ENCODE results near the gene HAO2. TPM values are rescaled to one million over a fixed set of nuclear protein-coding genes. Genes with fewer than 3 reads are reported as not detected.

Gene HAO2
- total RNA-seq, 1 experiment from 2014 or later = not detected

GRCh38 chr1:119329541-119330461, 38.8 kb upstream of the HAO2 start:
- H3K27me3 Mint-ChIP-seq (ENCODE audit: unreplicated experiment) = no peaks in the 10 kb centered on the region
- H3K4me3 Mint-ChIP-seq (ENCODE audit: low read depth, unreplicated experiment) = no peak overlapping the region
- intact Hi-C loops (cut with micrococcal nuclease; ENCODE audit: unreplicated experiment) = loop anchor here (5.0 kb wide), 1 partner anchor 52 kb away; no protein-coding TSS in a partner anchor
- TF ChIP-seq CTCF (IDR thresholded peaks at IDR 0.05; ENCODE audit: unreplicated experiment) = no peak
- DNase-seq = no peak
- H3K27ac Mint-ChIP-seq (ENCODE audit: unreplicated experiment) = no peak overlapping the region
- no peaks in the 10 kb centered on the region for H3K9me3 Mint-ChIP-seq (ENCODE audit: low read depth, unreplicated experiment)
- no peaks in the 10 kb centered on the region for H3K4me1 Mint-ChIP-seq (ENCODE audit: low read depth, unreplicated experiment)
- H3K36me3 Mint-ChIP-seq (ENCODE audit: insufficient read depth, unreplicated experiment) = peaks cover 6% of the 10 kb centered on the region
- BruUV-seq (replicated peaks) = no TSS peak
- CTCF ChIA-PET = no interaction called here

DNA sequence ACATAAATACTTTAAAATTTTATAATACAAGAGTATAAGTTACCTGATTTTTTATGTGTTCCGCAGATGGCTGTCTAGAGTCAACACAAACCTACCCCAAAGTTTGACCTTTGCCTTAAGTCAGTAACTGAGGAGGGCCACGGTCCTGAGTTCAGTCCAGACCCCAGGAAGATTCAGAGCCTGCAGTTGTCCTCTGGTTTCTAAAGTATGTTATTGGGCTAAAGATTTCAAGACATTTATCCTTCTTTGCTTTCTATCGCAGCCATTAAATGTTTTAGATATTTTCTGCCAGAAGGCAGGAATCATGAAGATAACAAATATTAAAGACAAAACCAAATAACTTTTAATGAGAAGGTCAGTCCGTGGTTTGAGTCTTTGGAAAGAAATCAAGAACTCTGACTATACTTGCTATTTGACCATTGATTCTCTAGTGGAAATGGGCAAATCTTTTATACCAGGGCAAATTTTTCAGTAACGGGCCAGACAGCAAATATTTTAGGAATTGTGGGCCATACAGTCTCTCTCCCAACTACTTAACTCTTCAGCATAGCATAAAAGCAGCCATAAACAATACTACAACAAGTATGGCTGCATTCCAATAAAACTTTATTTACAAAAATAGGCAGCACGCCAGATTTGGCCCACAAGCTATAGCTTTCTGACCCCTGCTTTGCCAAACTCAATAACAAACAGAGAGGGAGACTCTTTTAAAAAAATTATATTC, 38.0 kb upstream of the HAO2 start:
- H3K4me3 Mint-ChIP-seq (ENCODE audit: low read depth, unreplicated experiment) = no peak overlapping the region
- intact Hi-C loops (cut with micrococcal nuclease; ENCODE audit: unreplicated experiment) = no loop called here
- H3K27ac Mint-ChIP-seq (ENCODE audit: unreplicated experiment) = no peak overlapping the region
- H3K9me3 Mint-ChIP-seq (ENCODE audit: low read depth, unreplicated experiment) = no peaks in the 10 kb centered on the region
- H3K4me1 Mint-ChIP-seq (ENCODE audit: low read depth, unreplicated experiment) = no peaks in the 10 kb centered on the region
- CTCF ChIA-PET = no interaction called here
- no TSS peak for BruUV-seq (replicated peaks)
- H3K36me3 Mint-ChIP-seq (ENCODE audit: insufficient read depth, unreplicated experiment) = peaks cover 6% of the 10 kb centered on the region
- no peak for DNase-seq
- no peak for TF ChIP-seq CTCF (IDR thresholded peaks at IDR 0.05; ENCODE audit: unreplicated experiment)
- H3K27me3 Mint-ChIP-seq (ENCODE audit: unreplicated experiment) = no peaks in the 10 kb centered on the region

DNA sequence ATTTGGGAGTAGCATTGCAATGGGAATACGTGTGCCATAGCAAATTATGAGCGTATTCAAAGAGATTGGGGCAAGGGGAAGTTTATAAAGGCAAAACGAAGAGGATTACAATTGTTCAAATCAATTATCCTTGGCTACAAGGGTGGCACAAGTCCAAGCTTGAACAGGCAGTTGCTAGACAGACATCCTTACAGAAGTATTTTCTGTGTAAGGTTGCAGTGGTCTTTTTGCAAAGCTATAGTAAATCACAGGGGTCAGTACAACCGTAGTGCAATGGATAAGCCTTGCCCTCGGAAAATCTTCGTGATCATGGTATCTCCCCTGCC, 37.4 kb upstream of the HAO2 start:
- no peak for DNase-seq
- Mint-ChIP-seq H3K4me3 (ENCODE audit: low read depth, unreplicated experiment) (no peak overlapping the region), H3K27ac (ENCODE audit: unreplicated experiment) (no peak overlapping the region), H3K36me3 (ENCODE audit: insufficient read depth, unreplicated experiment) (peaks cover 6% of the 10 kb centered on the region), H3K27me3 (ENCODE audit: unreplicated experiment) (no peaks in the 10 kb centered on the region), H3K9me3 (ENCODE audit: low read depth, unreplicated experiment) (no peaks in the 10 kb centered on the region), H3K4me1 (ENCODE audit: low read depth, unreplicated experiment) (no peaks in the 10 kb centered on the region)
- CTCF ChIA-PET = no interaction called here
- BruUV-seq (replicated peaks) = no TSS peak
- TF ChIP-seq CTCF (IDR thresholded peaks at IDR 0.05; ENCODE audit: unreplicated experiment) = no peak
- intact Hi-C loops (cut with micrococcal nuclease; ENCODE audit: unreplicated experiment) = no loop called here

GRCh38 chr1:119331915-119332314, 36.7 kb upstream of the HAO2 start:
- Mint-ChIP-seq H3K27ac (ENCODE audit: unreplicated experiment) (no peak overlapping the region), H3K27me3 (ENCODE audit: unreplicated experiment) (no peaks in the 10 kb centered on the region), H3K9me3 (ENCODE audit: low read depth, unreplicated experiment) (no peaks in the 10 kb centered on the region), H3K36me3 (ENCODE audit: insufficient read depth, unreplicated experiment) (peaks cover 6% of the 10 kb centered on the region), H3K4me3 (ENCODE audit: low read depth, unreplicated experiment) (no peak overlapping the region), H3K4me1 (ENCODE audit: low read depth, unreplicated experiment) (no peaks in the 10 kb centered on the region)
- DNase-seq = no peak
- no peak for TF ChIP-seq CTCF (IDR thresholded peaks at IDR 0.05; ENCODE audit: unreplicated experiment)
- no TSS peak for BruUV-seq (replicated peaks)
- intact Hi-C loops (cut with micrococcal nuclease; ENCODE audit: unreplicated experiment) = no loop called here
- CTCF ChIA-PET = no interaction called here

Measured in Calu3 (cell line).